ENCODE data around the gene TAF6L. TPM values are rescaled to one million over a fixed set of nuclear protein-coding genes. Genes with fewer than 3 reads are reported as not detected.
A peak's percentile ranks its signal among the peaks of the same experiment; 100 is the strongest.

Gene TAF6L
- total RNA-seq, 1 donor from 2014 or later: 39.4 TPM

GRCh38 chr11:62792202-62792575 lies 21.0 kb downstream of the TAF6L start:
- H3K4me1 Mint-ChIP-seq (ENCODE audit: low read depth, unreplicated experiment): peaks cover 7% of the 10 kb centered on the region
- H3K36me3 Mint-ChIP-seq (ENCODE audit: unreplicated experiment): no peaks in the 10 kb centered on the region

DNA sequence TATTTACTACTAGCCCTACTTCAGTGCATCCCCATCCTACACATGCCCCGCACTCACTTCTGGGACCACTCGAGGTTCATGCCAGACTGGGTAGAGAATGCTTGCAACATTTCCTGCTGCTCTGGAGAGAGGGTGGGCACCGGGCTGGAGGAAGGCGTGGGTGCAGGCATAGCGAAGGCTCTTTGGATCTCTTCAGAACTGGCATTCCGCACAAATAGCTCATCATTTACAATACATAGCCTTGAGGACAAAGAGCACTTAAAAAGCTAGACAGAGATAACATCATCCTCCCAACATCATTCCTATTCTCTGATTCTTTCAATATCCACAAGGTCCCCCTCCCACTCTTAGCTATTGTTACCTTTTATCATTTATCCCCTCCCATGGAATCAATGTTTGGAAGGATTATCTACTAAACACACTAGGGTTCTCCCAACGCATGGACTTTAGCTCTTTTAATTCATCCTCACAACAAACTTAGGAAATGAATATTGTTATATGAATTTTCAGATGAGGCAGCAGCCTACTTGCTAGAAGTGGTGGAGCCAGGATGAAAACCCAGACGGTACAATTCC lies 23.1 kb downstream of the TAF6L start:
- Mint-ChIP-seq H3K4me1 (ENCODE audit: low read depth, unreplicated experiment) (peaks cover 5% of the 10 kb centered on the region), H3K27ac (ENCODE audit: unreplicated experiment) (no peak overlapping the region), H3K36me3 (ENCODE audit: unreplicated experiment) (no peaks in the 10 kb centered on the region), H3K27me3 (ENCODE audit: unreplicated experiment) (peaks cover 2% of the 10 kb centered on the region), H3K4me3 (ENCODE audit: unreplicated experiment) (no peak overlapping the region), H3K9me3 (ENCODE audit: unreplicated experiment) (peaks cover 4% of the 10 kb centered on the region)
- no peak for DNase-seq
- TF ChIP-seq CTCF (IDR thresholded peaks at IDR 0.05; ENCODE audit: partially characterized antibody, unreplicated experiment): no peak

More at GRCh38 chr11:62792202-62792575, 21.0 kb downstream of the TAF6L start:
- TF ChIP-seq CTCF (IDR thresholded peaks at IDR 0.05; ENCODE audit: partially characterized antibody, unreplicated experiment): no peak
- peaks cover 6% of the 10 kb centered on the region for H3K9me3 Mint-ChIP-seq (ENCODE audit: unreplicated experiment)
- H3K4me3 Mint-ChIP-seq (ENCODE audit: unreplicated experiment): peak overlapping the region; percentile 87
- peak overlapping the region; percentile 83 for H3K27ac Mint-ChIP-seq (ENCODE audit: unreplicated experiment)
- peaks cover 2% of the 10 kb centered on the region for H3K27me3 Mint-ChIP-seq (ENCODE audit: unreplicated experiment)
- DNase-seq: no peak

GRCh38 chr11:62796281-62796680 lies 25.1 kb downstream of the TAF6L start:
- peaks cover 2% of the 10 kb centered on the region for H3K27me3 Mint-ChIP-seq (ENCODE audit: unreplicated experiment)
- no peak overlapping the region for H3K27ac Mint-ChIP-seq (ENCODE audit: unreplicated experiment)
- DNase-seq: no peak
- H3K4me3 Mint-ChIP-seq (ENCODE audit: unreplicated experiment): no peak overlapping the region
- peaks cover 4% of the 10 kb centered on the region for H3K9me3 Mint-ChIP-seq (ENCODE audit: unreplicated experiment)
- H3K36me3 Mint-ChIP-seq (ENCODE audit: unreplicated experiment): no peaks in the 10 kb centered on the region
- no peak for TF ChIP-seq CTCF (IDR thresholded peaks at IDR 0.05; ENCODE audit: partially characterized antibody, unreplicated experiment)
- peaks cover 3% of the 10 kb centered on the region for H3K4me1 Mint-ChIP-seq (ENCODE audit: low read depth, unreplicated experiment)

- no peak for DNase-seq
- peaks cover under 1% of the 10 kb centered on the region for H3K9me3 Mint-ChIP-seq (ENCODE audit: unreplicated experiment)
- no peak for TF ChIP-seq CTCF (IDR thresholded peaks at IDR 0.05; ENCODE audit: partially characterized antibody, unreplicated experiment)
- peaks cover 7% of the 10 kb centered on the region for H3K4me1 Mint-ChIP-seq (ENCODE audit: low read depth, unreplicated experiment)
- no peaks in the 10 kb centered on the region for H3K36me3 Mint-ChIP-seq (ENCODE audit: unreplicated experiment)
- no peak overlapping the region for H3K27ac Mint-ChIP-seq (ENCODE audit: unreplicated experiment)
- H3K4me3 Mint-ChIP-seq (ENCODE audit: unreplicated experiment): no peak overlapping the region
- peaks cover 2% of the 10 kb centered on the region for H3K27me3 Mint-ChIP-seq (ENCODE audit: unreplicated experiment)
These were observed 28.3 kb downstream of the TAF6L start for GRCh38 chr11:62799486-62799885.

DNA sequence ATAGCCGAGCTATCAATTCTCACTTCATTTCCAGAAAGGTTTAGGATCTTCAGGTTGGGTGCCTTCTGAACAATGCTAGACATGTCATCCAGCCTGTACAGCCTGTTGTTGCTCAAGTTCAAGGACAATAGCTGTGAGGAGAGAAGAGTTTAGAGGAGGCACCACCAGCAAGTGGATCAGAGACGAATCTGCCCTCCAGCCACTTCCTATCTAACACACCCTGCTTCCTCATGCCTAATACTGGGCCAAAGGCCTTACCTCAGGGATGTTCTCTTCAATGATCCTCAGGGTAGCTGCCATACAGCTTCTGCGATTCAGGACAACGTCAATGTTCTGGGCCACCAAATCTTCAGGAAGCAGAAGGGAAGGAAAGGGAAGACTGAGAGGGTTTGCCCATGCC lies 29.9 kb downstream of the TAF6L start:
- Mint-ChIP-seq H3K36me3 (ENCODE audit: unreplicated experiment) (no peaks in the 10 kb centered on the region), H3K4me1 (ENCODE audit: low read depth, unreplicated experiment) (peaks cover 7% of the 10 kb centered on the region), H3K9me3 (ENCODE audit: unreplicated experiment) (peaks cover 5% of the 10 kb centered on the region), H3K27me3 (ENCODE audit: unreplicated experiment) (peaks cover 7% of the 10 kb centered on the region), H3K27ac (ENCODE audit: unreplicated experiment) (no peak overlapping the region), H3K4me3 (ENCODE audit: unreplicated experiment) (no peak overlapping the region)
- no peak for DNase-seq
- no peak for TF ChIP-seq CTCF (IDR thresholded peaks at IDR 0.05; ENCODE audit: partially characterized antibody, unreplicated experiment)

Data from glutamatergic neuron (in vitro differentiated cells).